Stimulated activated CD4-positive, alpha-beta T cell treated with anti-CD3 and anti-CD28 coated beads, TNF-alpha, amount 100 ng/mL, for 24 hours (primary cell): ENCODE data around the gene TEDC1.
A peak's percentile ranks its signal among the peaks of the same experiment; 100 is the strongest.

Source experiments
- DNase-seq, 3 experiments: peaks; one replicate each; pipeline ENCODE4 v3.0.0-alpha.2; 2020; ENCODE audit warnings: low read depth in 3 of 3

The TEDC1 gene, protein sequence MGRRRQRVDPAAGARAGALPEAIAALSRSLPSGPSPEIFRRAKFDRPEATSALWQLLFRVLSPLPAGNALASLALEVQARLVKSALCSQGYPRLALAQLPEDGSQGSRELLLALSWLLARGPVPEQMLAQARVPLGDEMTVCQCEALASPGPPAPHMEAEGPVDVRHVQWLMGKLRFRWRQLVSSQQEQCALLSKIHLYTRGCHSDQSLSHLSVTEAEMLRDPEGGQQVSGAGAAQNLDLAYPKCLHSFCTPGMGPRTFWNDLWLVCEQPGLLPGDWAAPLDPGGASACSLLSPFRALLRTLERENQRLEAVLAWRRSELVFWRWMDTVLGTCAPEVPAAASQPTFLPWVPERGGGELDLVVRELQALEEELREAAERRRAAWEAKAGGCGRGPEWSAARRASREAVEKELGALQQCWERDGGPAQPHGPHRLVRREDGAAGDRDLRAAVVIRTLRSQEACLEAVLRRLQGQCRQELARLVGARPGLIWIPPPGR

DNA sequence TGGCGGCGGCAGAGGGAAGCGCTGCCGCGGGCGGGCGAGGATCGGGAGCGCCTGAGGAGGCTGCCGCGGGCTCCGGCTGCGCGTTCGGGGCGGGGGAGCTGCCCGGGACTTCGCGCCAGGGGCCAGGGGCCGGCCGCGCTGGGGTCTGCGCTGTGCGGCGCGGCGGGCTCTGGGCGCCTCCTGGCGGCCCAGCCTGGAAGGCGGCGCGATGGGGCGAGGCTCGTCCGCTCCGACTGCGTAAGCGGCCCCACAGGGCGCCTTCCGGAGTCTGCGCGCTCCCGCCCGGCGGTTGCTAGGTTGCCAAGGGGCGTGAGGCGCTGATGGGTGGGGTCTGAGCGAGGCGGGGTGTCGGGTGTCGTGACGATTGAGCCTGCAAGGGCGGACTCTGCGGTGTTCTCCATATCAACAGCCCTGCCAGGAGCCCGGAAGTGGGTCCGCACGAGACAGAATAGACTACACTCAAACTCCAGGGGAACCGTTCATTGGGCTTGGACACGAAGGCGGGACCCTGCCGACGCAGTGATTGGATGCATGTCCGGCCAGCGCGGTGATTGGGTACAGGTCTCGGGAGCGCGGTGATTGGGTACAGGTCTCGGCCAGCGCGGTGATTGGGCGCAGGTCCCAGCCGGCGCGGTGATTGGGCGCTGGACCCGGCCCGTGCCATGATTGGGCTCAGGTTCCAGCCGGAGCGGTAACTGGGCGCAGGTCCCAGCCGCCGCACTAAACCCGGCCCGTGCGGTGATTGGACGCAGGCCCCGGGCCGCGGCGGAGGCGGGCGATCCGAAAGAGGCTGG, at the start of gene TEDC1:
Gene TEDC1 (plus strand): TSS at position 675 of the 794 bp plus-strand sequence. CDS start 130 bp downstream, outside the sequence.
- peak; percentile 98 to 99 (median 98) for DNase-seq

- DNase-seq, result no peak
Observed at GRCh38 chr14:105442125-105442524, 48.9 kb upstream of the TEDC1 start.

GRCh38 chr14:105442834-105443233, 48.2 kb upstream of the TEDC1 start:
- no peak for DNase-seq

- no peak for DNase-seq
Observed at GRCh38 chr14:105444859-105445258, 46.2 kb upstream of the TEDC1 start.

DNA sequence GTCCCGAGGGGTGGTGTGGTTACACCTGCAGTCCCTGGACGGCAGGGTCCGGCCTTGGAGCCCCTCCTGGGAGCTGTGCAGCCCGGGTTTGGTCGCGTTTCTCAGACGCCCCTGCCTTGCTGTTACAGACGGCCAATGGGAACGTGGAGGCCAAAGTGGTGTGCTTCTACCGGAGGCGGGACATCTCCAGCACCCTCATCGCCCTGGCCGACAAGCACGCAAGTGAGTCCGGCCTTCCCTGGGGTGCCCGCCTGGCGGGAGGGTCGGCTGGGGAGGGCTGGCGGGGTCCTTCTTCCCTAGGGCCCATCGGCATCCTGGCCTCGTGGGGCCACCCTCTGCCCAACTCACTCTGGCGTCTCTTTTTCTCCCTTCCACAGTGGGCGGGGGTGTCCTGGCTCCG, 45.8 kb upstream of the TEDC1 start:
- no peak for DNase-seq

DNA sequence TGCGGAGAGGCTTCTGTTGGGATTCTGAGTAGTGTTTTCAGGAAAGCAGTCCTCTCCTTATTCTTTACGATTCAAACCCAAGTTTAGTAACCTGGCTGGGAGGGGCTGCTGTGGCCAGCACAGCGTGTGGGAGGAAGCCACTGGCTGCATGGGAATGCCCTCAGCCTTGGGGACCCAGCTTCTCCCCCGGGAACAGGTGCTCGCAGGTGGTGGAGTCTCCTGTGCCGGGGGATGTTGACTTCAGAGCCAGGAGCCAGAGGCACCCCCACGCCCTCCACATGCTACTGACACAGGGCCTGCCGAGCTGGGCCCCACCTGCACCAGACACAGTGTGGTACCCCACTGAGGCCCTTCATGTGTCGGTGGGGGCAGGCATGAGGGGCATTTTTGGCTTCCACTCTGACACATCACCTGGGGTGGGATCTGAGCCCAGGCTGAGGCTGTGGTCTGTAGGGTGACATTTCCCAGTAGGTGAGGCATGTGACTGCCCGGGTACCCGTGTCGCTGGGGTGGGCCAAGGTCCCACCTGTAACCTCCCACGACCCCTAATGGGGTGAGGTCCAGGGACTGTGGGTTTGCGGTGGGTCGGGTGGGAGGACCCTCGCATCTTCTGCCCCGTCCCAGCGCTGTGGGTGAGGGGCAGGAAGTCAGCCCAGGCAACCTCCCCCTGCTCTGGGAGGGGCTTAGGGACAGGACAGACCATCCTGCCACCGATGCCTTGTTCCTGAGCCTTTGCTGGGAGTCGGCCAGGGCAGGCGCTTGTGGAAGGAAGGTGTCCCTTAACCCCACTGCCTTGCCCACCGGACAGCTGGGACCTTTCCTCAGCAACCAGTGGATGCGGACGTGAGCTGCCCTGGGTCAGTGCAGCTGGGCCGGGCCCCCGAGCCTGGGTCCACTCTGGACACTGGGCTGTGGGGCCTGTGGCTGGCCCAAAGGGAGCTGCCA, 44.9 kb upstream of the TEDC1 start:
- no peak for DNase-seq

- DNase-seq, result no peak
Observed at GRCh38 chr14:105446971-105447370, 44.1 kb upstream of the TEDC1 start.

GRCh38 chr14:105447651-105448640, 43.1 kb upstream of the TEDC1 start:
- no peak for DNase-seq

GRCh38 chr14:105448706-105449111, 42.3 kb upstream of the TEDC1 start:
- peak; percentile 18 to 53 (median 28) for DNase-seq

- no peak for DNase-seq
Observed at GRCh38 chr14:105449276-105450122, 41.5 kb upstream of the TEDC1 start.

- DNase-seq, result no peak
Observed at GRCh38 chr14:105450123-105450505, 40.9 kb upstream of the TEDC1 start.

GRCh38 chr14:105450864-105451720, 40.0 kb upstream of the TEDC1 start:
- DNase-seq, result no peak

- no peak for DNase-seq
Observed at GRCh38 chr14:105452963-105453362, 38.1 kb upstream of the TEDC1 start.

DNA sequence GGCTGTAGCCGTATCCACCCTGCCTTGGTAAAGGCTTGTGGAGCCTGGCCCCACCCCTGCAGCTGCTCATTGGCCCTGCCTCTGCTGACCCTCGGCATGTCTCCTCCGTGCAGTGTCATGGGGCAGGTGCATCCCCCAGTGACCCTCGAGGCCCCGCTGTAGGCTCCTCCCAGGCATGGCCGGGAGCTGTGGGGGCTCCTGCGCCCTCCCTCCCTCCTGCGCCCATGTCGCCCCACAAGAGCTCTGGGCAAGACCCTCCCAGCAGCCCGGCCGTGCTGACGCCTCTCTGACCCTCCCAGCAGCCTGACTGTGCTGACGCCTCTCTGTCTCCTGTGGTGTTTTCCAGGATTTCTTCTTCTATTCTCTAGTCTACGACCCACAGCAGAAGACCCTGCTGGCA, 37.2 kb upstream of the TEDC1 start:
- DNase-seq, result no peak

GRCh38 chr14:105455086-105455640, 35.9 kb upstream of the TEDC1 start:
- DNase-seq, result no peak

DNA sequence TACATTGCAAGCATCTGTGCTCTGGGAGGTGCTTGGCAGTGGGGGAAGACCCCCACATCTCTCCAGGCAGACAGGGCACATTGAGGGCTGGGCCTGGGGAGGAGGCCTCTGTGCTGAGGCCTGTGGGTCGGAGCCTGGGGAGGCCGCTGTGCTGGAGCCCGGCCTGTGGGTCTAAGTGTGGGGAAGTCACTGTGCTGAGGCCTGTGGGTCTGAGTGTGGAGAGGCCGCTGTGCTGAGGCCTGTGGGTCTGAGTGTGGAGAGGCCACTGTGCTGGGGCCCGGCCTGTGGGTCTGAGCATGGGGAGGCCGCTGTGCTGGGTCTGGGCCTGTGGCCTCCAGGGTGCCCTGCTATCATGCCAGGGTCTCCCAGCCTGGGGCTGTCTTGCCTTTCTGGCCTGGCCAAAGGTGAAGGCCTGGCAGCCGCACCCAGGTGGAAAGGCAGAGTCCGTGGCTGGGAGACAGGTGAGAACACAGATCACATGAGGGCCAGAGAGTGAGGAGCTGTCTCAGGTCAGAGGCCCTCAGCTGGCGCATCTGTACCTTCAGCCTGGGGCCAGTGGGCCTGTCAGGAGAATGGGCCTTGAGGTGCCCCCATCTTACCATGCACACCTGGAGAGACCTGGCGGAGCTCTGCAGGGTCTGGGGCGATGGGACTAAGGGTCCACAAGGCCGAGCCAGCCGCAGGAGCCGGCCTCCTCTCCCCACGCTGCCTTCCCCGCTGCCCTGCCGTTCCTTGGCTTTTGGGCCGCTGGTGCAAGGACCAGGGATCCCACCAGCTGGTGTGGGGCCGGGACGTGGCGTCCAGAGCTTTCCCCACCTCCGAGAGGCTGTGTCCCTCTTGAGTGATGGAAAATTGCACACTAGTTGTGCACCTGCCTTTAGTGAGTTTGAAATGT, 35.0 kb upstream of the TEDC1 start:
- no peak for DNase-seq
